Measurements from ENCODE around the gene PTTG1IP.
A peak's percentile ranks its signal among the peaks of the same experiment; 100 is the strongest.

PTTG1IP gene

GRCh38 chr21:44907966-44908895 is 34.7 kb upstream of the PTTG1IP start:
- Histone ChIP-seq H3K4me3 (ENCODE audit: low read length) (no peak overlapping the region), H3F3A (ENCODE audit: control insufficient read depth, insufficient read depth) (no peaks in the 10 kb centered on the region), H3K9me3 (ENCODE audit: control insufficient read depth, insufficient read depth, low read length) (no peaks in the 10 kb centered on the region), H4K20me1 (ENCODE audit: control insufficient read depth, insufficient read depth, low read depth, low read length) (peaks cover 3% of the 10 kb centered on the region; the same call in 1 of the 2 replicates), H3K27ac (ENCODE audit: low read depth, low read length) (no peak overlapping the region), H3K9me2 (replicated peaks; ENCODE audit: control insufficient read depth, low read length) (no peaks in the 10 kb centered on the region), H3K36me3 (ENCODE audit: control insufficient read depth, low read length) (no peaks in the 10 kb centered on the region), H3K4me1 (ENCODE audit: control insufficient read depth, low read length) (0 out of 2 replicates have a peak, but pooled peaks cover 5% of the 10 kb centered on the region), H3K79me2 (ENCODE audit: control insufficient read depth, low read length) (no peaks in the 10 kb centered on the region), H3K27me3 (ENCODE audit: control insufficient read depth, low read length) (peaks cover 20% of the 10 kb centered on the region), H3K4me2 (ENCODE audit: low read length) (no peak overlapping the region)
- TF ChIP-seq CTCF (IDR thresholded peaks at IDR 0.05; ENCODE audit: low read depth, low read length, poor library complexity, severe bottlenecking) (no peak), EZH2phosphoT487 (IDR thresholded peaks at IDR 0.05; ENCODE audit: borderline replicate concordance, low read length) (0 out of 2 replicates have a peak, but pooled peaks have one; percentile 4)

DNA sequence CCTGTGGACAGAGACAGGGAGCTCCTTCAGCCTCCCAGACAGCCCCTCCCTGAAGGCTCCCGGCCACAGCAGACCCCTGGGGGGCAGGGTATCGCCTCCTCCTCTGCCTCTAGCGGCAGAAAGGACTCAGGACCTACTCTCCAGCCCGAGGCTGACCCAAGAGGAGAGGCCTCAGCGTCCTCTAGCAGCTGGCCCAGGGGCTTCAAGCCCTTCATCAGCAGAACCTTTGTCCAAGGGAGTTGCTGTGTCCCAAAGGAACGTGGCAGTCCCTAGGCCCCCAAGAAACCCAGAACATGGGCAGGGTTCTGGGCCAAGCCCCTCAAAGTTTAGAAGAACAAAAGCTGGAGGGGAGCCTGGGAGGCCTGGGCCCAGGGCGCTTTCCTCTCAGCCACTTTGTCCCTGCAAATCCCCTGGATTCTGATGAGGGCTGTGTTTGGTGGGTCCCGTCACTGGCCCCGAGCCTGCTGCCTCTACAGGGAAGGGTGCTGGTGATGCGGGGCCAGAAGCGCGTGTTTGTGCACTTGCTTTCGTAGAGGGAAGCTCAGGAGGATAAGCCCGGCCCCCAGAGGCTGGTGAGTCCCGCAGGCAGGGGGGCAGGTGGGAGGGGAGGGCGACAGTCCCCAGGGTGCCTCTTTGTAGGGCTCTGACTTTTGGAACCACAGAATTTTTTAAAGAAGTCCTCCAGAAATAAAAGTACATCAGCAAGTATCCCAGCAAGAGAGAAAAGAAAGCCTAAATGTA is 33.9 kb upstream of the PTTG1IP start:
- Histone ChIP-seq H3K4me3 (ENCODE audit: low read length) (no peak overlapping the region), H4K20me1 (ENCODE audit: control insufficient read depth, insufficient read depth, low read depth, low read length) (peaks cover 3% of the 10 kb centered on the region; the same call in 1 of the 2 replicates), H3K27me3 (ENCODE audit: control insufficient read depth, low read length) (peaks cover 20% of the 10 kb centered on the region), H3K9me3 (ENCODE audit: control insufficient read depth, insufficient read depth, low read length) (peaks cover 3% of the 10 kb centered on the region), H3K27ac (ENCODE audit: low read depth, low read length) (no peak overlapping the region), H3K4me1 (ENCODE audit: control insufficient read depth, low read length) (0 out of 2 replicates have a peak, but pooled peaks cover 5% of the 10 kb centered on the region), H3K79me2 (ENCODE audit: control insufficient read depth, low read length) (no peaks in the 10 kb centered on the region), H3F3A (ENCODE audit: control insufficient read depth, insufficient read depth) (no peaks in the 10 kb centered on the region), H3K36me3 (ENCODE audit: control insufficient read depth, low read length) (no peaks in the 10 kb centered on the region), H3K4me2 (ENCODE audit: low read length) (no peak overlapping the region), H3K9me2 (replicated peaks; ENCODE audit: control insufficient read depth, low read length) (no peaks in the 10 kb centered on the region)
- TF ChIP-seq EZH2phosphoT487 (IDR thresholded peaks at IDR 0.05; ENCODE audit: borderline replicate concordance, low read length), result peak; percentile 32; the same call in 1 of the 2 replicates
- no peak for TF ChIP-seq CTCF (IDR thresholded peaks at IDR 0.05; ENCODE audit: low read depth, low read length, poor library complexity, severe bottlenecking)

GRCh38 chr21:44905728-44906090 is 32.2 kb upstream of the PTTG1IP start:
- H3K79me2 ChIP-seq (ENCODE audit: control insufficient read depth, low read length), result no peaks in the 10 kb centered on the region
- H3K36me3 ChIP-seq (ENCODE audit: control insufficient read depth, low read length), result no peaks in the 10 kb centered on the region
- H3K4me2 ChIP-seq (ENCODE audit: low read length), result no peak overlapping the region
- no peaks in the 10 kb centered on the region for H3K9me2 ChIP-seq (replicated peaks; ENCODE audit: control insufficient read depth, low read length)
- TF ChIP-seq CTCF (IDR thresholded peaks at IDR 0.05; ENCODE audit: low read depth, low read length, poor library complexity, severe bottlenecking), result no peak
- no peak for TF ChIP-seq EZH2phosphoT487 (IDR thresholded peaks at IDR 0.05; ENCODE audit: borderline replicate concordance, low read length)
- H3K4me3 ChIP-seq (ENCODE audit: low read length), result no peak overlapping the region
- H3K4me1 ChIP-seq (ENCODE audit: control insufficient read depth, low read length), result no peaks in the 10 kb centered on the region
- no peaks in the 10 kb centered on the region for H3F3A ChIP-seq (ENCODE audit: control insufficient read depth, insufficient read depth)
- H3K27ac ChIP-seq (ENCODE audit: low read depth, low read length), result no peak overlapping the region
- H3K9me3 ChIP-seq (ENCODE audit: control insufficient read depth, insufficient read depth, low read length), result peaks cover 11% of the 10 kb centered on the region
- H4K20me1 ChIP-seq (ENCODE audit: control insufficient read depth, insufficient read depth, low read depth, low read length), result peaks cover 3% of the 10 kb centered on the region; the same call in 1 of the 2 replicates
- H3K27me3 ChIP-seq (ENCODE audit: control insufficient read depth, low read length), result peaks cover 16% of the 10 kb centered on the region
